Kidney capillary endothelial cell (primary cell): Measurements from ENCODE around the gene VPS11.
"Not testable (repeated sequence)": the region's sequence is repeated elsewhere in the genome, so short reads cannot be mapped to it uniquely, and the experiment has no call there.

Experiments used
- DNase-seq: peaks from one replicate; pipeline ENCODE4 v3.0.0-alpha.2; 2018; ENCODE audit warnings: low spot score

Gene VPS11

GRCh38 chr11:119038884-119039283 is 28.7 kb upstream of the VPS11 start:
- no peak for DNase-seq

- not testable (repeated sequence) for DNase-seq
Observed at GRCh38 chr11:119039471-119039870, 28.1 kb upstream of the VPS11 start.

DNA sequence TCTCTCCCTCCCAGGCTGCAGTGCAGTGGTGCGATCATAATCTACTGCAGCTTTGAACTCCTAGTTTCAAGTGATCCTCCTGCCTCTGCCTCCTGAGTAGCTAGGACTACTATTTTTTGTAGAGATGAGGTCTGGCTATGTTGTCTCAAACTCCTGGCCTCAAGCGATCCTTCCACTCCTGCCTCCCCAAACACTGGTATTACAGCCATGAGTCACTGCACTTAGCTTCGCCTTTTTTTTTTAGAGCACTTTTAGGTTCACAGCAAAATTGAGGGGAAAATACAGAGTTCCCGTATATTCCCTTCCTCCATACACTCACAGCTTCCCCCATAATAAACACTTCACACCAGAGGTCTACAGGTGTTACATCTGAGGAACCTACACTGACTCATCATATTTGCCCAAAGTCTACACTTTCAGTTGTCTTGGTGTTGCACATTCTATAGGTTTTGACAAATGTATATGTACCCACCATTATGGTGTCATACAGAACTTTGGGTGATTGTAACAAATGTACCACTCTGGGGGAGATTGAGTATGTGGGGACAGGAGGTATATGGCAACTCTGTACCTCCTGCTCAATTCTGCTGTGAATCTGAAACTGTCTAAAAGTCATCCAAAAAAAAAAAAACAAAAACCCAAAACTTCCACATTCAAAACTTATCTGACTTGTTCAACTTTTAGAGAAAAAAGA is 25.6 kb upstream of the VPS11 start:
- no peak for DNase-seq

DNA sequence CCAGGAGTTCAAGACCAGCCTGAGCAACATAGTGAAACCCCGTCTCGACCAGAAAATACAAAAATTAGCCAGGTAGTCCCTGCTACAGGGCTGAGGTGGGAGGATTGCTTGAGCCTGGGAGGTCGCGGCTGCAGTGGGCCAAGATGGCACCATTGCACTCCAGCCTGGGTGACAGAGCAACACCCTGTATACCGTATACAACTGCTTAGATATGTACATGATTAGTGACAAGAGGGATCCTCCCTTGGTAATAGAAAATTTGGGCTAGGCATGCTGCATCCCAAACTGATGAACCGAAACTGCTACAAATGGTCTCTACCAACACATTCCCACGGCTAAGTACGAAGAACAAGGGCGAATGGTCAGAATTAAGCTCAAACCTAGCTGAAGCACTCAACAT is 24.7 kb upstream of the VPS11 start:
- DNase-seq = no peak

DNA sequence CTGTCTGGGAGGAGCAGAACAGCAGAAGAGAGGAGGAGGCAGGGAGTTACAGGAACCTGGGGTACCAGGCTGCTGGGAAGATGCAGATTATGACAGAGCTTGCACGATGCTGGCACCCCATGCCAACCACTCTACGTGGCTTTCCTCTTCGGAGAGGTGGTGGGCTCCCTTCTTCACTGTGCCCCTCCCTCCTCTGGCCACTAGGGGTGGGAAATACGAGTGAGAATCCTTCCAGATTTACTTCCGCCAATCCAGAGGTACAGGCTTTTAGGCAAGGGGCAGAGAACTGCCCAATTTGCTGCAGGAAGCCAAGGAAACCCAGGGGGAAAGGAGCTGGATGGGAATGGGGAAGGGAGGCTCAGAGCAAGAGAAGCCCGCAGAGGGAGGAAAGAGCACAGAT is 22.9 kb upstream of the VPS11 start:
- DNase-seq = no peak

DNA sequence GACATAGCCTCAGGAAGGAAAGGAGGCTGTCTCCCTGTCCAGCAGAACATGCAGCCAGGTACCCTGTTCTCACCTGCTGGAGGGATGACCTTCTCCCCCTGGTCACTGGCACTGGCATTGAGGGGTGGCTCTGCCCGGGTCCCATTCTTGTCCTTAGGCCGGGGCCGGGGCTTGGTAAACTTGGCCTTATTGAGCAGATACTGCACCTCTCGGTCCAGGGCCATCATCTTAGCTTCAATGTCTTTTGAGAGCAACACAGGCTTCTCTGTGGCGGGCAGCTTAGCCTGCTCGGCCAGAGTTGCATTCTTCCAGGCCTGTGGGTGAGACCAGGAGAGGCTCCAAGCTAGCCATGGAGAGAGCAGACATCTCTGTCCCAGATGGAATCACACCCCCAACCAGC is 21.1 kb upstream of the VPS11 start:
- DNase-seq = no peak

- DNase-seq = no peak
Observed at GRCh38 chr11:119047205-119047604, 20.4 kb upstream of the VPS11 start.

DNA sequence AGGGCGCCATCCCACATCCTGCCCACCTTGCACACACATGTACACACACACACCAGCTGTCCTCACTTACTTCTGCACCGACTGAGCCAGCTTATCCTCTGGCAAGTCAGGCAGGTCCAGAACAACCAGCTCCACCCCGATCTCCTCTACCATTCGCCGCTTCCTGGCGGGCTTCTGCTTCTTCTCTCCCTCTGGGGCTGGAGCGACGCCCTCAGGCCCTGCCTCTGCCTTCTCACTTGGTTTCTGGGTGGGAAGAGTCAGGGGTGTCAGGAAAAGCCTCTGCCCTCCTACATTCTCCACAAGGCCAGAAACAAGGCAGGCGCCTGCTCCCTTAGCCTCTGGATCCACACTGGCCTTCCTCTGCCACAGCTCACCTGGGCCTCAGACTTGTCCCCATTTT is 19.0 kb upstream of the VPS11 start:
- DNase-seq = no peak

- no peak for DNase-seq
Observed at GRCh38 chr11:119049081-119049480, 18.5 kb upstream of the VPS11 start.

DNA sequence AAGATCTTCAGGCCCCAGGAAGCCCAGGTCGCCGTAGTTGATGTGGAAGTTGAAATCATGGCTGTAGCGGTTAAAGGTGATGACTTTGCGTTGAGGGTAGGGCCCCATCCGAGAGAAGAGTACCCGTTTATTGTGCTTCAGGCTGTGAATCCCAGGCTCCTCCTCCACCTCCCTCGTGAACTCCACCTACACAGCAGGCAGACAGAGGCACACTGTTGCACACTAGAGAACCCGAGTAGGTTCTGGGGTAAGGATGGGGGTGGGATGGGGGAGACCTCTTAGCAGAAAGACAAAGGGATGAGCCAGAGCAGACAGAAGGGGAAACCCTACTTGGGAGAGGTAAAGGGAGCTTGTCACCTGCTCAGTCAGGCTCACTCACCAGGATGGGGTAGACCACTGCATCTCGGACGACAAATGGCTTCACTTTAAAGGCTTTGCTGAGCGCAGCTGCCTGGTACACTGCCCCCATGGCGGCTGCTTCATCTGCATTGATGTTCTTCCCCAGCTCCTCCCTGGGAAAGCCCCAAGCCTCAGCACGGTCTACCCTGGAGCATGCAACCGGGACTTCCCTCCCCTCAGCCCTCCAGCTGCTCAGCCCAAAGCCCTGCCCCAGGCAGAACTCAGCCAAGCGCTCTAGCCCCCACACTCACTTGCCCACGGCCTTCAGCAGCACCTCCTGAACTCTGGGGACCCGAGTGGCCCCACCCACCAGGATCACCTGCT is 16.0 kb upstream of the VPS11 start:
- DNase-seq = no peak

DNA sequence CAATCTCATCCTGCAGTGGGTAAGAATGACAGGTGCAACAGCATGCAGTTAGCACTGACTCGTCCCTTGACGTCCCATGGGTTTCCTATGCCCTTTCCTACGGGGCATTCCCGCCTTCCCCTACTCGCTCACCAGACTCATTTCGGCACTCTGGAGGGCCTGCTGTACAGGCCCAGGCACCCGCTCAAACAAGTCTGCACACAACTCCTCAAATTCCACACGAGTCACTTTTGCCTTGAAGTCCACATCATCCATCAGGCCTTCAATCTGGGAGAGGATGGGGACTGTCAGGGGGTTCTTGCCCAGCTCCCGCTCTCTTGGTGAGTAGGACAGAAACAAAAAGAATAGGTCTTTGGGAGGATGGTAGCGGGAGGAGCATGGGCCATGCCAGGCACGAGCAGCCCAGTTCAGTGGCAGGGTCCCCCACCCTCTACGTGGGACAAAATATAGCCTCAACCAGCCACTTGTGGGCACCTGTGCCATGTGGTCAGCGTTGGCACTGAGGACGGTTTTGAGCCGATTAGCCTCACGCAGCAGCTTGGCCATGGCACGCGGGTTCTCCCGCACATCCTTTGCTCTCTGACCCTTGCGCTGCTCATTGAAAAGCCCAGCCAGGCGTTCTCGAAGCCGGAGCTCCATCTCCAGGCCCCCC is 15.3 kb upstream of the VPS11 start:
- no peak for DNase-seq

DNA sequence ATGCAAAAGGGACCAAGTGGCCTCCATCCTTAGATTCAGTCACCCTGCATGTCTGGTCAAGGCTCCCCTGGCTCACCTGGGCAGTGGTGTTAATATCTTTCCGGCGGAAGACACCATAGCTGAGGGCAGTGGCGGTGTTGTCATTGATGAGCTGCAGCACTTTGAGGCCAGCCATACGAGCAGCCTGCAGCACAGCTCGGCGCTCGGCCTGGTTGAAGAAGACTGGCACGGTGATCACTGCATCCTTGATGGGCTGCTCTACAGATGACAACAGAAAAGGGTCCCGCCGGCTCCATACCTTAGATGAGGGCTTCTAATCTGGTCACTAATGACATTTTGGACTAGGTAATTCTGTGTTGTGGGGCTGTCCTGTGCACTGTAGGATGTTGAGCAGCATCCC is 13.2 kb upstream of the VPS11 start:
- no peak for DNase-seq

- no peak for DNase-seq
Observed at GRCh38 chr11:119055901-119056300, 11.7 kb upstream of the VPS11 start.

DNA sequence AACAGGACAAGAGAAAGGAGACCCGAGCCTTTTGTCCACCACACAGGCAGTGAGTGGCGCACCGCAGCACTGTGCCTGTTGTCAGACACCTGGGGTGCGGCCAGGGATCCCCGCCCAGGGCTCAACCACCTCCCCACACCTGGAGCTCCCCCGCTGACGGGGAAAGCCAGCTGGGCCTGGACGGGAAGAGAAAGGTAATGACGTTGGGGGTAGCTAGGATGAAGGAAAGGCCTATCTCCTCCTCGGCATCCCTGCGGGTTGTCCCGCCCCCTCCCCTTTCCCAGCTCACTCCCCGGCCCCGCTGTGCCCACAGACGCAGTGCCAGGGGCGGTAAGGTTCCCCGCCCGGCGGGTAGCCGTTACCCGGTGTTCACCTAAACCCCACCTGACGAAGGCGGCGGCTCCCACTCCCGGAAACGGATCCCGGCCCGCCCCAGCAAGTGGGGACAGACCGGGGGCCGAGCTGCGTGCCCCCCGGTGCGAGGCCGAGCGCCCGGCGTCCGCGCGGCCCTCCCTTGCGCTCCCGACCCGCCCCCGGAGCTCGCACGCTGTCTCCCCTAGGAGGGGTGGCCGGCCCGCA is 11.1 kb upstream of the VPS11 start:
- no peak for DNase-seq

DNA sequence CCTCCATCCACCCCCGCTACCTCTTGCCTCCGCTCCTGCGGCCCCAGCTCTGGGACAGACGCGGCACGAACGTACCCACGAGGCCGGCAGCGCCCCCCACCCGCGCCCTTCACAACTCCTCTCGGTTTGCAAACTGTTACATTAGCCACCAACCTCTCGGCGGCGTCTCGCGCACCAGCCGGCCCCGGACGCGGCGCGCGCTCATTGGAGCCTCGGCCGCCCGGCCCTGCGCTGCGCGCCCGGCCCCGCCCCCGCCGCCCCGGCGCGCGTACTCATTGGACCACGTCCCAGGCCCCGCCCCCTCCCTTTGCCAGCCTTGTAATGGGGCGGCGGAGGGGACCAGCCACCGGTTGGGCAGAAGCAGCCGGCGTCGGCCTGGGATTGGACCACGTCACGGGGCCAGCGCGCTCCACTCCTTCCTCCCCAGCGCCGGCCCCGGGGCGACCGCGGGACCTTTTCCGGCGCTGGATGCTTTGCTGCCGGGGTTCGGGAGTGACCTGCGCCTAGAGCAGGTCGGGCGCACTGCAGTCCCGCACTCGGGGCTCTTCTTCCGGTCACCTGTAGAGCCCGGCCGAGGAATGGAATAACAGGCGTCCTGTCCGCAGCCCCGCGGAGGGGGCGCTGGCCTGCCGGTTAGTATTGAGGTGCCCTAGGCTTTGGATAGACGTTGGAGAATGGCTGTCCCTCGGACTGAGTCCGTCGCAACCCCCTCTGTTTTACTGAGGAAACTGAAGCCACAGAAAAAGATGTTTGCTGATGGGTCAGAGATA is 10.4 kb upstream of the VPS11 start, which contains the start of gene HYOU1:
Gene HYOU1, minus strand, starts transcription at position 206 of the 770 bp plus-strand sequence. CDS start 1,045 bp downstream, outside the sequence.
- peak; percentile 90 for DNase-seq

GRCh38 chr11:119059128-119059527 is 8.5 kb upstream of the VPS11 start:
- not testable (repeated sequence) for DNase-seq

GRCh38 chr11:119061256-119061655 is 6.4 kb upstream of the VPS11 start:
- DNase-seq = no peak

DNA sequence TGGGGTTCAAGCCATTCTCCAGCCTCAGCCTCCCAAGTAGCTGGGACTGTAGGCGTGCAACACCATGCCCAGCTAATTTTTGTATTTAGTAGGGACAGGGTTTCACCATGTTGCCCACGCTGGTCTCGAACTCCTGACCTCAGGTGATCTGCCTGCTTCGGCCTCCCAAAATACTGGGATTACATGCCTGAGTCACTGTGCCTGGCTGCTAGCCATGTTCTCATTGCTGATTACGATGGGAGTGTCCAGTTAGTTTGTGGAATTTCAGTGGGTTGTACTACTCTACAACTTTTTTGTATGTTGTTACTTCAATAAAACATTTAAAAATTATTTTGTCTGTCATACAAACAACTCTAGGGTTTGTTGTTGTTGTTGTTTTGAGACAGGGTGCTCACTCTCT is 4.8 kb upstream of the VPS11 start:
- DNase-seq = no peak

DNA sequence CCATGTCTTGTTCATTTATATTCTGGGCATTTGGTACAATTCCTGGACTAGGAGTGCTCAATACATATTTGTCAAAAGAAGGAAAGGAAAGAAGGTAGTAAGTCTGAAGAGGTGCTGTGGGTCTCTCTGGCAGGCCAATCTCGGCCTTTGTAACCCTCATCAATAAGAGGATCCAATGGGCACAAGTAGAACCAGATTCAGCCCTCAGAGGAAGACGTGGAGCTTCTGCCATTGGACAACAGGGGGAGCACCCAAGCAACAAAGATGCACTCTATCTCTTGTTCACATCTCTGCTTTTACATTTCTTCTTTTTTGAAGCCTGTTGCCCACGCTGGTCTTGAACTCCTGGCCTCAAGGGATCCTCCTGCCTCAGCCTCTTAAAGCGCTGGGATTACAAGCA is 2.2 kb upstream of the VPS11 start:
- DNase-seq = no peak

- DNase-seq = no peak
Observed at GRCh38 chr11:119077839-119078238, 10.2 kb downstream of the VPS11 start.

DNA sequence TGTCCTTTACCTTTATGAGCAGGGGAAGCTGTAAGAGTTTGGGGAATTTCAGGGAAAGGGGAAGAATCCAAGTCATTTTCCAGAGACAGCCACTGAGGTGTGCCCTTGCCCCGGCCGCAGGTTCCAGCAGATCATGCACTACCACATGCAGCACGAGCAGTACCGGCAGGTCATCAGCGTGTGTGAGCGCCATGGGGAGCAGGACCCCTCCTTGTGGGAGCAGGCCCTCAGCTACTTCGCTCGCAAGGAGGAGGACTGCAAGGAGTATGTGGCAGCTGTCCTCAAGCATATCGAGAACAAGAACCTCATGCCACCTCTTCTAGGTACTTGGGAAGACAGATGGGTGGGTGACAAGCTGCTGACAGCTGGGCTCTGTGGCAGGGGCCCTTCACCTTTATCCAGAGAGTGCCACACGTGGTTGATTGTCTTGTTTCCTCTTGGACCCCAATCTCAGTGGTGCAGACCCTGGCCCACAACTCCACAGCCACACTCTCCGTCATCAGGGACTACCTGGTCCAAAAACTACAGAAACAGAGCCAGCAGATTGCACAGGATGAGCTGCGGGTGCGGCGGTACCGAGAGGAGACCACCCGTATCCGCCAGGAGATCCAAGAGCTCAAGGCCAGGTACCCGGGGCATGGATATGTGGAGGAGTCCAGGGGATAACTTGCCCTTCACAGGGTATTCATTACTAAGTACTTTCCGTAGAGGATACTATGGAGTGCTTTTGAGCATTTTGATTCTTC is 11.2 kb downstream of the VPS11 start:
- no peak for DNase-seq
